NCI-H2107 treated with DMSO at 0.1 percent for 48 hours (cell line): Measurements from ENCODE around the gene ATF5.
"Not testable (repeated sequence)": the region's sequence is repeated elsewhere in the genome, so short reads cannot be mapped to it uniquely, and the experiment has no call there.

Experiments used
- DNase-seq: peaks from one replicate; lab custom pipeline; 2025; ENCODE audit not compliant: unreplicated experiment; lab: John Stamatoyannopoulos, UW

ATF5 gene

DNA sequence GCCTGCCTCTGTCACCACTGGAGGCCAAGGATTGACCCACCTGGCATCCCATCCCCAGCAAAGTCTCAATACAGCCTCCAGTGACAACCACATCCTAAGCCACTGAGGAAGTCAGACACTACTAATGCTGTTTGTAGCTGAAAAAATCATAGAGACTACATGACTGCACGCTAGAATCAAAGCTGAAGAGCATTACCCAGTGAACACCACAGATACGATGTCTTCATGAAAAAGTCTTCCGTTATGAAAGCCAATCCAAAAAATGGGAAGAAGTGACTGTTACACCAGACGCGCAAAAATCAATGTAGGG is 11.4 kb downstream of the ATF5 start:
- no peak for DNase-seq

DNA sequence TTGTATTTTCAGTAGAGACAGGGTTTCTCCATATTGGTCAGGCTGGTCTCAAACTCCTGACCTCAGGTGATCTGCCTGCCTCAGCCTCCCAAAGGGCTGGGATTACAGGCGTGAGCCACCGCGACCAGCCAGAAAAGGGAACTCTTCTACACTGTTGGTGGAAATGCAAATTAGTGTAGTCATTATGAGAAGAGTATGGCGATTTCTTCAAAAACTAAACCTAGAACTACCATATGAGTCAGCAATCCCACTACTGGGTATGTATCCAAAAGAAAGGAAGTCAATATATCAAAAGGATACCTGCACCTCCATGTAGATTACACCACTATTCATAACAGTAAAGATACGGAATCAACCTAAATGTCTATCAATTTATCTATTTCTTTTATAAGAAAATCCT is 15.6 kb downstream of the ATF5 start:
- DNase-seq = not testable (repeated sequence)

- no peak for DNase-seq
Observed at GRCh38 chr19:49946415-49946814, 17.4 kb downstream of the ATF5 start.

DNA sequence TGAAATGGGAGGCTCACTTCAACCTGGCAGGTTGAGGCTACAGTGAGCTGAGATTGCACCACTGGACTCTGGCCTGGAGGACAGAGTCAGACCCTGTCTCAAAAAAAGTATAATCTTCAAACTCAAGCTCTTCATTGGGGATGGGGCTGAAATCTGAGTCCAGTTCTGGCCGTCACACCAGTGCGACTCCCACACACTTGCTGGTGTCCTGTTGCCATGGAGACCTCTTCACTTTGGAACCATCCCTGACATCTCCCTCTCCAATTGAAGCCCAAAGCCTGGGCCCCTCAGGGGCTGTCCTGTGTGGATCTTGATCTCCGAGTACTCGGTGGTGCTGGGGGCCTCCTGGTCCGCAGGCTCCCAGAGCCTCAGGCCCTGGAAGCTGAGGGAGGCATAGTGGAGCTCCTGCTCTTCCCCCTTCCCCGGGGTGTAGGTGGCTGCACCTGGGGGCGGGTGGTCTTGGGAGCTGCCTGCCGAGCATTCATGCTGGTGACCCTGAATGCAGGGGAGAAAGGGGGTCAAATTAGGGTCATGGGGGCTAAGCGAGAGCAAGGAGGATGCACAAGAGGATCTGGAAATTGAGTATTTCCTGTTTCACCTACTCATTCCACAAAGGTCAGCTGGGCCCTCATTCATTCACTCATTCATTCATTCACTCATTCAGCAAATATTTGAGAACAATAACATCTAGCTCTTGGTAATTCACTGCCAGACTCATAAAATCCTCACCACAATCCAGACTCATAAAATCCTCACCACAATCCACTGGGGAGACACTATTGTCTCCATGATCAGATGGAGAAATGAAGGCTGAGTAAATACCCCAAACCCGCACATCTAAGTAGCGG is 21.0 kb downstream of the ATF5 start:
- DNase-seq = no peak

GRCh38 chr19:49950590-49950948 is 21.6 kb downstream of the ATF5 start:
- DNase-seq = no peak

DNA sequence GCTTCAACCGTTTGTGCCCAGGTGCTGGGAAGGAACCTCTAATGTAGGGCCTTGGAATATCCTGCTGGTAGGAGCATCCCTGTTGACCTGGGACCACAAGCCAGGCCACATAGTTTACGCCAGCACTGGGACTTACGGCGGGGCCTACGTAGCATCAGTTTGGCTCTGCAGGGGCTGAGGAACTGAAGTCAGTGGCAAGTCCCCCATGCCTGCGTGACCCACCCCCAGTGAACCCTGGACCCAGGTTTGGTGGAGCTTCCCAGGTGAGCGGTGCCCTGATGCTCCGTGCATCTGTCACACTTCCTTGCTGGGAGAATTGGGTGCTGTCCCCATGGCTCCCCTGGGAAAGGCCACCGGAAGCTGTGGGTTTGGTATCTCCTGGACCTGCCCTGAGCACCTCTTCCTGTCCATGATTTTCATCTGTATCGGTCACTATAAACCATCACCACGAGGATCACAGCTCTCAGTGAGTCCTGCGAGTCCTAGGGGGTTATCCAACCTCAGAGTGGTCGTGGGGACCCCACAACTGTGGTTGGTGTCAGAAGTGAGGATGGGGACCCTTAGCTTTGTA is 22.0 kb downstream of the ATF5 start:
- DNase-seq = no peak

GRCh38 chr19:49951806-49952478 is 22.9 kb downstream of the ATF5 start:
- no peak for DNase-seq

DNA sequence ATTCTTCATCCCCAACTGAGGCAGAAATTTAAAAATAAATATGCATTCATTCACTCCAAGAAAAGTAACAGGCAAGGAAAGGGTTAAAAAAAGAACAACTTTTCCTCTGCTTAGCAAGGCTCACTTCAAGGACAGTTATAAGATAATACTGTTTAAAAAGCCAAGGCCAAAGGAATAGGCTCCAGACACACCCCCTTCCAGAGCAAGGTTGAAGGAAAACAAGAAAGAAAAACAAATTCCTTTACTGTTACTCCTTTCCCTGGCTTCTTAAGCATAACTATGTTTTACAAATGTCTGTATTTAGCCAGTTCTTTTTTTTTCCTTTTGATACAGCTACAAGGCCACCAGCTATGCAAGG is 23.5 kb downstream of the ATF5 start:
- DNase-seq = no peak

DNA sequence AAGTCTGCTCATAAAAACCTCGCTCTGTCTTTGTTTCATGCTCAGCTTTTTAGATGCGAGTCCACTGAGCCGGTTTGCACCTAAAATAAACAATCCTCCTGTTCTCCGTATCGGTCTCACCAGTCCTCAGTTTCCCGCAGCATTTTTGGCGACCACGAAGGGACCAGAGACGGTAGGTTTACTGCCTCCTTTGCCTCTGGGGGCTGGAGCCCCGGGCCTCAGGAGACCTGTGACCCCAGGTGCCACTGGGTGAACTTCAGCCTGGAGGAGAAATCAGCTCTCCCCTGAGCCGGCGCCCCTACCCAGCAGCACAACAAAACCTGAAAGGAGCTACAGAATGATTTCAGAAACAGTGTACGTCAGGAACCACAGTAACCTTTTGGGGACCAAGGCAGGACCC is 23.9 kb downstream of the ATF5 start:
- DNase-seq = no peak

GRCh38 chr19:49953416-49953815 is 24.4 kb downstream of the ATF5 start:
- no peak for DNase-seq

DNA sequence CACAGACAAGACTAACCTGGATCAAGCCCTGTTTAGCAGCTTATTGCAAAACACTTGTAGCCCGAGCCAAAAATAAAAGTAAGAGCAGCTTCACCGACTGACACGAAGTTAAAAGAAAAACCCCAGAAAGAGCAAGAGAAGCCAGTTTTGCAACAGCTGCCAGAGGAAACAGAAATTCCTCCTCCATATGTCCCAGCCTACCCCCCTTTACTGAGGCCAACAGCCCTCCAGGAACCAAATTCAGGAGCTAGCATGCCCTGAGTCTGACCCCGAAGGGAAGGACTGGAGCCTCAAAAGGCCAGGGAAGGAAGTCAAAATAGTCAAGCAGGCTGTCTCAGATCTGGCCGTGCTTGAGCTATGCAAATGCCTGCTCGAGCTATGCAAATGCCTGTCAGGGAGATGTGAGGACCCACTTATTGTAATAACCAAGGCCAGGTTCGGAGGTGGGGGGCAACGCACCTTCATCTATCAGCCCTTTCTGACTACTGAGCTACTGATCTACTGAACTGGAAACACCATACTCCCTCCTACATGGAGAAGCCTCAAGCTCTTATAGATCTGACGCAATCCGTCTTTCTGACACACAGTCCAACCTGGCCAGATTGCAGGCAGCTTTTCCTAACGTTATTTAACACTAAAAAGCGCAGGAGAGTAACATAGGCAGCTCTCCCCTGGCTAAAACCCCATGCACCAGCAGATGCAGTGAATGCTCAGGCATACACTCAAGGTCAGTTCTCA is 25.3 kb downstream of the ATF5 start:
- no peak for DNase-seq

DNA sequence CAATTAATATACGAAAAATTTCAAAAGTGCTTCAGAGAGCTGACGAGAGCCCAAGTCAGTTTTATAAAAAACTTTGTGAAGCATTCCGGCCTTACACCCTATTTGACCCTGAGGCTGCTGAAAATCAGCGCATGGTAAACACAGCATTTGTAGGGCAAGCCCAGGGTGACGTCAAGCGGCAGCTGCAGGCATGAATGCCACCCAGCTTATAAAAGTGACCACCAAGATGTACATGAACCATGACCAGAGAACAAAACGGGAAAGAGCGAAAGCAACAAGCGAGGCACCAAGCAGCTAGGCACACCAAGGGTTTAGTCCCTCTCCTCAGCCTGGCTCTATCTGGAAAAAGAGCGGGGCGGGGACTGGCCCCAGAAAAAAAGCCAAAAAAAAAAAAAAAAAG is 25.9 kb downstream of the ATF5 start:
- DNase-seq = no peak

DNA sequence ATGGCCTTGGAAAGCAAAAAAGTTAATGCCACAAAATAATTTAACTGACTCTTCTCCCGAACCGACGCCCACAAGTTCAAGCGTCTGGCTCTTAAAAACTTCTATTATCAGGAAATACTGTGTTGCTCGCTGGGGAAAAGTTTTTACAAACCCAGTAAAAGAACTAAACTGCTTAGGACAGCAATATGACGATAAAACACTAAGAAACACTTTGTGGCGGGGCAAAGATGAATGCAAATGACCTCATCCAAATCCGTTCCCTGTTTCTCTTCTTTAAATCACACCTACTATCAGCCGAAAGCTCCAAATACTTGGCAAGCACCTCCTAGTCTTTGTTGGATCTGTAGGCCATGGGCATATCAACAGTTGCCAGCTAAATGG is 27.1 kb downstream of the ATF5 start:
- no peak for DNase-seq

DNA sequence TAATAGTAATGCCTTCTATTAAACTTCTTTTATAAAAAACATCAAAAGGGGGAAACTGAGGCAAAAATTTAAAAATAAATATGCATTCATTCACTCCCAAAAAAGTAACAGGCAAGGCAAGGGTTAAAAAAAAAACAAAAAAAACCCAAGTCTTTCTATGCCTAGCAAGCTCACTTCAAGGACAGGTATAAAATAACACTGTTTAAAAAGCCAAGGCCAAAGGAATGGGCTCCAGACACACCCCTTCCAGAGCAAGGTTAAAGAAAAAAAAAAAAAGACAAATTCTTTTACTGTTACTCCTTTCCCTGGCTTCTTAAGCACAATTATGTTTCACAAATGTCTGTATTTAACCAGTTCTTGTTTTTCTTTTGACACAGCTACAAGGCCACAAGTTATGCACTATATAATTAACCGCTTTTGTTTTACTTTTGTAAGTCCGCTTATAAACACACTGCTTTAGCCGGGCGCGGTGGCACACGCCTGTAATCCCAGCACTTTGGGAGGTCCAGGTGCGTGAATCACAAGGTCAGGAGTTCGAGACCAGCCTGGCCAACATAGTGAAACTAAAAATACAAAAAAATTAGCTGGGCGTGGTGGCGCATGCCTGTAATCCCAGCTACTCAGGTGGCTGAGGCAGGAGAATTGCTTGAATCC is 28.4 kb downstream of the ATF5 start:
- no peak for DNase-seq

DNA sequence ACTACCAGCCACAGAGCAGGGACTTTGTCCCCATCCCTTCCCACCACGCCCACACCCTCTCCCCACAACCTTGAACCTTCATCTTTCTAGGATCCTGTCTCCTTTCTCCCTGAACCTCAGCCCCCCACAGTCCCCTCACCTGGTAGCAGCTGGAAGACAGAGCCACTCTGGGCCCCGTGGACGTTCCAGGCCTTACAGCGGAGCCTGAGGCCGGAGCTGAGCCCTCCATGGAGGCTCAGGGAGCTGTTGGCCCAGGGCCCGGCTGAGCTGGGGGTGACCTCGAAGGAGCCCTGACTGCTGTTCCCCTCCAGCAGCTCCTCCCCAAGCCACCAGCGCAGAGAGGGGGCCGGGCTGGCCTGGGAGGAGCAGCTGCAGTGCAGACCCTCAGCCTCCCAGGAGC is 29.1 kb downstream of the ATF5 start:
- not testable (repeated sequence) for DNase-seq

DNA sequence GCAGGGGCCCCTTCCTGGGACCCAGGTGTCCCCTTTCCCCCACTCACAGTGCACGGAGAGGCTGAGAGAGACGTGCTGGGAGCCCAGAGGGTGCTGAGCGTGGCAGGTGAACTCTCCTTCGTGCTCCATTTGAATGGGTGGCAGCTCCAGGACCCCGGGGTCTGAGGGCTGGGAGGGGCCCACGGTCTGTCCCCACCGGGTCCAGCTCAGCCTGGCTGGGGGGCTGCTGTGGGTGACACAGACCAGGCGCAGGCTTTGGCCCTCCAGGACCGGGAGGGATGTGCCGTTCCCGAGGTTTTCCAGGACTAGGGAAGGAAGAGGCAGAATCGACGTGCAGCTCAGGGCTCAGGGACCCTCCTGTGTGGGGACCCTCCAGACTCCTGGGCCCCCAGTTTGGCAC is 29.6 kb downstream of the ATF5 start:
- not testable (repeated sequence) for DNase-seq

GRCh38 chr19:49959892-49960291 is 30.9 kb downstream of the ATF5 start:
- DNase-seq = not testable (repeated sequence)

- DNase-seq = not testable (repeated sequence)
Observed at GRCh38 chr19:49960980-49961379, 32.0 kb downstream of the ATF5 start, which contains the start of gene SIGLEC11. Gene SIGLEC11, minus strand, starts transcription at chr19:49961172. Its CDS starts 91 bp downstream, at chr19:49961081.

DNA sequence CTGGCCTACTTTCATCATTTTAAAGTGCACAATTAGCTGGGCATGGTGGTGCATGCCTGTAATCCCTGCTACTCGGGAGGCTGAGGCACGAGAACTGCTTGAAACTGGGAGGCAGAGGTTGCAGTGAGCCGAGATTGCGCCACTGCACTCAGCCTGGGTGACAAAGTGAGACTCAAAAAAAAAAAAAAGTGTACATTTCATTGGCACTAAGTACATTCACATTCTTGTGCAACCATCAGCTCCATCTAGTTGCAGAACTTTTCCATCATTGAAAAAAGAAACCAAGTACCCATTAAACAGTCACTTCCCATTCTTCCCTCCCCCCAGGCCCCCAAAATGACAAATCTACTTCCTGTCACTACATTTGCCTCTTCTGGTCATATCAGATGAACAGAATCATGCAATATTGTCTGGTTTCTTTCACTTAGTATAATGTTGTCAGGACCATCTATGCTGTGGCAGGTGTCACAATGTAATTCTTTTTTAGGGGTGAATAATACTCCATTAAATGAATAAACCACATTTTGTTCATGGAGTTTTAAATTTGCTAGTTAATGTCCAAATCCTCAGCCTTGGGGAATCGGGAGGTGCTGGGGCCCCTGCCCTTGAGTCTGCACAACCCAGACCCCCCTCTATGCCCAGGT is 39.4 kb downstream of the ATF5 start:
- no peak for DNase-seq

DNA sequence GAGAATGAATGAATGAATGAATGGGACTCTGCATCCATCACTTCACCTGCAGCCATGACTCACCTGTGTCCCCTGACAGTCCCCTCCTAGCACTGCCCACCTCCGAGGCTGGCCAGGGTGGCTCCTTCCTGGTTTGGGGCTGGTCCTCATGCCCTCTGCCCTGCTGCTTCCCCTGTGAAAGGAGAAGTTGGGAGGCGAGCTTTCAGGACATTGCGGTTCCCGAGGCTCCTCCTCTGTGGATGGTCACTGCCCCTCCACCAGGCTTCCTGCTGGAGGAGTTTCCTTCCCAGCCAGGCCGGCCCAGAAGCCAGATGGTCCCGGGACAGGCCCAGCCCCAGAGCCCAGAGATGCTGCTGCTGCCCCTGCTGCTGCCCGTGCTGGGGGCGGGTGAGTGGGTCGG is 40.4 kb downstream of the ATF5 start:
- not testable (repeated sequence) for DNase-seq

DNA sequence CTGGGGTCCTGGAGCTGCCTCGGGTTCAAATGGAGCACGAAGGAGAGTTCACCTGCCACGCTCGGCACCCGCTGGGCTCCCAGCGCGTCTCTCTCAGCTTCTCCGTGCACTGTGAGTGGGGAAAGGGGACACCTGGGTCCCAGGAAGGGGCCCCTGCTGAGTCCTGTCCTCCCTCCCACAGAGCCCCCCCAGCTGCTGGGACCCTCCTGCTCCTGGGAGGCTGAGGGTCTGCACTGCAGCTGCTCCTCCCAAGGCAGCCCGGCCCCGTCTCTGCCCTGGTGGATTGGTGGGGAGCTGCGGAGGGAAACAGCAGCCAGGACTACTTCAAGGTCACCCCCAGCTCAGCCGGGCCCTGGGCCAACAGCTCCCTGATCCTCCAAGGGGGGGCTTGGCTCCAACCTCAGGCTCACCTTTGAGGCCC is 43.0 kb downstream of the ATF5 start:
- DNase-seq = no peak
